H1 (cell line): ENCODE measurements around the gene BAD.

Source experiments
- ATF3 ChIP-seq: IDR thresholded peaks from 2 replicates; pipeline ENCODE4 v1.6.1; 2011; ENCODE audit warnings: low read depth, mild to moderate bottlenecking, low read length; ENCODE audit not compliant: insufficient read depth
- CHD2 ChIP-seq: IDR thresholded peaks from 2 replicates; pipeline ENCODE4 v1.6.1; 2012; ENCODE audit warnings: low read length, improper control_type of control experiment
- CTCF ChIP-seq, 3 experiments: IDR thresholded peaks; 1 replicate in 2 of 3; 2 replicates in 1 of 3; pipeline versions ENCODE4 v1.5.1 to v1.6.1; 2011; ENCODE audit warnings: low read length in 3 of 3, mild to moderate bottlenecking in 3 of 3, inconsistent platforms in 2 of 3, low read depth in 1 of 3, moderate library complexity in 1 of 3; ENCODE audit not compliant: insufficient read depth in 1 of 3; ENCODE audit errors: control extremely low read depth in 1 of 3
- EZH2 ChIP-seq: fragments of 200-600 bp; sonication (generic); IDR thresholded peaks from 2 replicates; pipeline ENCODE4 v1.7.1; 2012; ENCODE audit warnings: low read depth, mild to moderate bottlenecking, moderate library complexity, low read length, inconsistent platforms; ENCODE audit not compliant: severe bottlenecking
- JUND ChIP-seq: IDR thresholded peaks from 2 replicates; pipeline ENCODE4 v1.6.1; 2011; ENCODE audit warnings: mild to moderate bottlenecking, improper control_type of control experiment, low read length
- MAX ChIP-seq: IDR thresholded peaks from 2 replicates; pipeline ENCODE4 v1.6.1; 2012; ENCODE audit warnings: inconsistent platforms
- PHF8 ChIP-seq: fragments of 200-600 bp; sonication (generic); conservative IDR thresholded peaks from 2 replicates; pipeline ENCODE4 v1.7.1; 2012; ENCODE audit warnings: low read depth, mild to moderate bottlenecking, inconsistent platforms, low read length, moderate library complexity
- POLR2A ChIP-seq, 2 experiments: IDR thresholded peaks; 1 replicate in 1 of 2; 2 replicates in 1 of 2; pipeline ENCODE4 v1.6.1; 2011; ENCODE audit warnings: low read depth in 2 of 2, low read length in 2 of 2, mild to moderate bottlenecking in 2 of 2; ENCODE audit errors: control extremely low read depth in 1 of 2
- SP1 ChIP-seq: IDR thresholded peaks from 2 replicates; pipeline ENCODE4 v1.6.1; 2011; ENCODE audit warnings: low read depth, low read length
- USF2 ChIP-seq: IDR thresholded peaks from 2 replicates; pipeline ENCODE4 v1.6.1; 2011; ENCODE audit warnings: low read length, improper control_type of control experiment
- ZNF274 ChIP-seq: IDR thresholded peaks from 2 replicates; pipeline ENCODE4 v1.7.0; 2012; ENCODE audit warnings: low read length, borderline replicate concordance; ENCODE audit errors: extremely low read depth

- no peak for TF ChIP-seq USF2
- TF ChIP-seq ZNF274, result no peak
- no peak for TF ChIP-seq MAX
- peak; percentile 47 to 74 (median 71) for TF ChIP-seq CTCF (IDR thresholded peaks at IDR 0.05; ENCODE audit: control extremely low read depth in 1 of 3, insufficient read depth in 1 of 3, low read depth in 1 of 3, low read length in 3 of 3)
- no peak for TF ChIP-seq PHF8
- TF ChIP-seq EZH2, result no peak
- no peak for TF ChIP-seq CHD2
- no peak for TF ChIP-seq JUND
- TF ChIP-seq SP1, result no peak
- no peak for TF ChIP-seq POLR2A (IDR thresholded peaks at IDR 0.05; ENCODE audit: control extremely low read depth in 1 of 2, low read depth in 2 of 2, low read length in 2 of 2)
- TF ChIP-seq ATF3, result no peak
These were observed 47.3 kb upstream of the BAD start for GRCh38 chr11:64331569-64332371.
